Measurements from ENCODE around the gene PPM1D. TPM values are rescaled to one million over a fixed set of nuclear protein-coding genes. Genes with fewer than 3 reads are reported as not detected.
"Not testable (repeated sequence)": the region's sequence is repeated elsewhere in the genome, so short reads cannot be mapped to it uniquely, and the experiment has no call there.

Gene PPM1D
- total RNA-seq, 1 experiment from 2014 or later = 17.9 TPM

GRCh38 chr17:60590070-60590469, 9.9 kb upstream of the PPM1D start:
- no peak overlapping the region for H3K4me3 ChIP-seq (ENCODE audit: low read depth, low read length)
- H3K36me3 ChIP-seq (ENCODE audit: control insufficient read depth, insufficient read depth, low read length) = no peaks in the 10 kb centered on the region
- TF ChIP-seq CTCF (IDR thresholded peaks at IDR 0.05; ENCODE audit: insufficient read depth in 1 of 2, low read depth in 1 of 2, low read length in 1 of 2, severe bottlenecking in 1 of 2, unreplicated experiment in 1 of 2) = no peak
- Mint-ChIP-seq H3K4me1 (ENCODE audit: low read depth, unreplicated experiment) (peaks cover 4% of the 10 kb centered on the region), H3K27ac (ENCODE audit: unreplicated experiment) (no peak overlapping the region), H3K9me3 (ENCODE audit: unreplicated experiment) (no peaks in the 10 kb centered on the region), H3K27me3 (ENCODE audit: insufficient read depth, unreplicated experiment) (no peaks in the 10 kb centered on the region), H3K4me3 (ENCODE audit: unreplicated experiment) (no peak overlapping the region), H3K36me3 (ENCODE audit: insufficient read depth, unreplicated experiment) (no peaks in the 10 kb centered on the region)
- DNase-seq = no peak
- H3K4me1 ChIP-seq = peaks cover 4% of the 10 kb centered on the region; the same call in 1 of the 2 replicates
- H3K27me3 ChIP-seq (replicated peaks; ENCODE audit: control insufficient read depth, insufficient read depth, low read length) = no peaks in the 10 kb centered on the region
- BruUV-seq (replicated peaks) = no TSS peak
- intact Hi-C loops (cut with micrococcal nuclease; ENCODE audit: unreplicated experiment) = no loop called here
- ChIA-PET CTCF (interaction anchor here (2.2 kb wide), 1 partner anchor 9 kb away, joined by 5 read pairs; the partner anchor contains the start of gene PPM1D), POLR2A (interaction anchor here (2.4 kb wide), 1 partner anchor 10 kb away, joined by 16 read pairs; the partner anchor contains the start of gene PPM1D)
- no peaks in the 10 kb centered on the region for H3K9me3 ChIP-seq

- H3K4me1 ChIP-seq = peaks cover 4% of the 10 kb centered on the region; the same call in 1 of the 2 replicates
- no peaks in the 10 kb centered on the region for H3K9me3 ChIP-seq
- BruUV-seq (replicated peaks) = no TSS peak
- CTCF ChIA-PET = no interaction called here
- no peak for DNase-seq
- H3K9me3 Mint-ChIP-seq (ENCODE audit: unreplicated experiment) = no peaks in the 10 kb centered on the region
- H3K27me3 Mint-ChIP-seq (ENCODE audit: insufficient read depth, unreplicated experiment) = no peaks in the 10 kb centered on the region
- H3K27ac Mint-ChIP-seq (ENCODE audit: unreplicated experiment) = no peak overlapping the region
- H3K27me3 ChIP-seq (replicated peaks; ENCODE audit: control insufficient read depth, insufficient read depth, low read length) = no peaks in the 10 kb centered on the region
- no peak for TF ChIP-seq CTCF (IDR thresholded peaks at IDR 0.05; ENCODE audit: insufficient read depth in 1 of 2, low read depth in 1 of 2, low read length in 1 of 2, severe bottlenecking in 1 of 2, unreplicated experiment in 1 of 2)
- peaks cover 1% of the 10 kb centered on the region for H3K4me1 Mint-ChIP-seq (ENCODE audit: low read depth, unreplicated experiment)
- H3K36me3 Mint-ChIP-seq (ENCODE audit: insufficient read depth, unreplicated experiment) = no peaks in the 10 kb centered on the region
- no peak overlapping the region for H3K4me3 ChIP-seq (ENCODE audit: low read depth, low read length)
- no peaks in the 10 kb centered on the region for H3K36me3 ChIP-seq (ENCODE audit: control insufficient read depth, insufficient read depth, low read length)
- intact Hi-C loops (cut with micrococcal nuclease; ENCODE audit: unreplicated experiment) = no loop called here
- no peak overlapping the region for H3K4me3 Mint-ChIP-seq (ENCODE audit: unreplicated experiment)
- POLR2A ChIA-PET = no interaction called here
Measured at GRCh38 chr17:60592750-60593149, 7.2 kb upstream of the PPM1D start.

- H3K9me3 Mint-ChIP-seq (ENCODE audit: unreplicated experiment); H3K36me3 Mint-ChIP-seq (ENCODE audit: insufficient read depth, unreplicated experiment); H3K4me3 Mint-ChIP-seq (ENCODE audit: unreplicated experiment); H3K27ac Mint-ChIP-seq (ENCODE audit: unreplicated experiment); H3K9me3 ChIP-seq; H3K27me3 Mint-ChIP-seq (ENCODE audit: insufficient read depth, unreplicated experiment); H3K4me3 ChIP-seq (ENCODE audit: low read depth, low read length); H3K4me1 Mint-ChIP-seq (ENCODE audit: low read depth, unreplicated experiment); H3K36me3 ChIP-seq (ENCODE audit: control insufficient read depth, insufficient read depth, low read length); CTCF ChIA-PET; POLR2A ChIA-PET; intact Hi-C loops (cut with micrococcal nuclease; ENCODE audit: unreplicated experiment); H3K4me1 ChIP-seq; BruUV-seq (replicated peaks); DNase-seq; H3K27me3 ChIP-seq (replicated peaks; ENCODE audit: control insufficient read depth, insufficient read depth, low read length): not testable (repeated sequence)
Measured at GRCh38 chr17:60593441-60594036, 6.5 kb upstream of the PPM1D start.

GRCh38 chr17:60594170-60594569, 5.8 kb upstream of the PPM1D start:
- H3K36me3 ChIP-seq (ENCODE audit: control insufficient read depth, insufficient read depth, low read length); intact Hi-C loops (cut with micrococcal nuclease; ENCODE audit: unreplicated experiment); H3K9me3 Mint-ChIP-seq (ENCODE audit: unreplicated experiment); H3K27me3 Mint-ChIP-seq (ENCODE audit: insufficient read depth, unreplicated experiment); H3K27me3 ChIP-seq (replicated peaks; ENCODE audit: control insufficient read depth, insufficient read depth, low read length); POLR2A ChIA-PET; H3K27ac Mint-ChIP-seq (ENCODE audit: unreplicated experiment); H3K4me1 ChIP-seq; H3K4me3 ChIP-seq (ENCODE audit: low read depth, low read length); H3K4me3 Mint-ChIP-seq (ENCODE audit: unreplicated experiment); H3K9me3 ChIP-seq; DNase-seq; H3K36me3 Mint-ChIP-seq (ENCODE audit: insufficient read depth, unreplicated experiment); BruUV-seq (replicated peaks): not testable (repeated sequence)
- peaks cover 11% of the 10 kb centered on the region for H3K4me1 Mint-ChIP-seq (ENCODE audit: low read depth, unreplicated experiment)
- CTCF ChIA-PET = interaction anchor here (0.7 kb wide), 1 partner anchor 146 kb away, joined by 5 read pairs; no protein-coding TSS in a partner anchor
